DMS 273 (cell line): ENCODE measurements around the gene HOXD1.

Source experiments
- DNase-seq: peaks from one replicate; lab custom pipeline; 2025; ENCODE audit not compliant: unreplicated experiment; lab: John Stamatoyannopoulos, UW

The HOXD1 gene

DNA sequence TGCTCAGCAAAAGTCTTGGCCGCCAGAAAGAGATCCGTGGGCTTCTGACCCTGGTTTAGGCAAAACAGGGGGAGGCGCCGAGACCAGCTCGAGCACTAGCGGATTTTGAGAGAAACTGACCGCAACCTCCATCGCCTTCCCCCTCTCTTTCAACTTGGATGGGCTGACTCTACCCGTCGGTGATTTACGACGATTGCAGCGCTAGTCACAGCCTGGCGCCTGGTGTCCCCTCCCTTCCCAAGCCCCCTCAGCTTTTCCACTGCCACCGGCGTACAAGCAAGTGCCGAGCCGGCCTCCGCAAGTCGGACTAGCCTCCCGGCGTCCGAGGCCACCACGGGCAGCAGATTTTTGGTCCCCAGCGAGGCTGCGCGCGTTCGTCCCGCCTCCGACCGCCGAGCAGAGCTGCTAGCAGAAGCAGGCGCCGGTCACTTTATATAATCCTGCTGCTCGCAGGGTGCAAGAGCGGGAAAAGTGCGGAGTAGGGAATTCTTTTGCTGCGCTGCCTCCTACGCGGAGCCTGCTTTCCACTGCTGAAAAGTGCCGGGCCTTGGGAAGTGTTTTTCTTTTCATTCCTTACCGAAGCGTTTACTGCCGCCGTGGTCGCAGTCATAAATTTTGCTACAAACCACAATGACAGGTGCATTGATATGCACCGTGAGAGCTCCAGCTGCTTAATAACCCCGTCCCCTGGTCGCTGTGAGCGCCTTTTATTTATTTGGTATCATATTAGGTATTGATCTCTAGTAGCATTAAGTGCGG is 23.7 kb upstream of the HOXD1 start:
- DNase-seq: no peak

DNA sequence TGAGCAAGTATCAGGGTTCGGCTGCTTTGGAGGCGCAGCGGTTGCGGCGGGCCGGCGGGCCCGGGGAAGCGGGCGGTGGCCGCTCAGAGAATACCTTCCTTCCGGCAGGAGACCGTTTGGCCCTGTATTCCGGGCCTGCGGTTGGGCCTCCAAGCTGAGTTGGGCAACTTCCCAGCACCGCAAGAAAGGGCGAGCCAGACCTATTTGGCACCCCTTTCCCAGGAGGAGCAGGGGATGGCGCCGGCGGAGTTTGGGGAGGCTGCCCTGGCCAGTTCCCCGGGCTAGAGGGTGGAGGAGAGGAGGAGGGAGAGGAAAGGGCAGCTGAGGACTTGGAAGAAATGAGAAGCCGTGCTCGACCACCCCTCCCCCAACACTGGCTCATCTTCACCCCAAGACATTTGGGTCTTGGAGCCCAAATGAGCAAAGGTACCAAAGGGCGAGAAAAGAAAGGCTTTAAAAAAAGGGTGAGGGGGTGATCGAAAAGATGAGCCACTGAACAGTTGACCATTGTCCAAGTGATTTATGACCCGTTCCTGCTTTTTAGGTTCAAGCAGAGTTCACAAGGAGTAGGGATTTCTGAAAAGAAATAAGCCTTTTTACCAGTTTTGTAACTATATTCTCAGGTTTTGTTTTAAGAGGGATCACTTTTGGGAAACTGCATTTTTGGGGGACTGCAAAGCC is 23.0 kb upstream of the HOXD1 start:
- no peak for DNase-seq

DNA sequence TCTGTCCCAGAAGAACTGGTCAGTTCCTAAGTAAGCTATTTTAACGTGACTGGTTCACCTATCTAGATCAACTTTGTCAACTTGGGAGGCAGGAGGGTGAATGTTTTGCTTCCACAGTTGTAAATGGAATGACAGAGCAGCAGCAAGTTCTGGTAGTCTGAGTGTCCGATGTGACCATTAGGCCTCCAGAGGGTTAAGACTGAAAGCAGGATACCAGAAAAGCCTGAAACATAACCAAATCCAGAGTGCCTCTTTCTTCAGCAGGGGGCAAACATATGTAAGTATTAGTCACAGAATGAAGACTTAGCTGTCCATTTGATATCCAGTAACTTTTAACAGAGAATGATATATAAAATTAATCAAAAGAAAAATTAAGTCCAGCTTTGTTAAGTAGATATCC is 22.2 kb upstream of the HOXD1 start:
- DNase-seq: no peak

DNA sequence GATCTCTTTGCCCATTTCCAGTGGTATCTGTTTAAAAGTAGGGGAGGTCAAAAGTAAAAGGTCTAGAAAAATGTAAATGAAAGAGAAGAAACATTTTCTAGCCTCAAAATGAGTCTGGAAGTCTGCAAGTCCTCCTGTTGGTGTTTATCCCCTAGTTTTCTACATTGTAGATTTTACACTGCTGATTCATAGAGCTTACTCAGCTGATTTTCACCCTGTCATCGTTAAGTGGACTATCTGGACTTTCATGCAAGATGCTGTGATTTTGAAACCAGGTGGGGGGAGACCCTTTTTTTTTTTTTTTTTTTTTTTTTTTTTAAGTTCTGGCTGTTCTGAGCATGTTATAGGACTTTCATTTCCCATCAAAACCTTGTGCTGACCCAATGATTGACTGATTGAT is 21.1 kb upstream of the HOXD1 start:
- DNase-seq: no peak

DNA sequence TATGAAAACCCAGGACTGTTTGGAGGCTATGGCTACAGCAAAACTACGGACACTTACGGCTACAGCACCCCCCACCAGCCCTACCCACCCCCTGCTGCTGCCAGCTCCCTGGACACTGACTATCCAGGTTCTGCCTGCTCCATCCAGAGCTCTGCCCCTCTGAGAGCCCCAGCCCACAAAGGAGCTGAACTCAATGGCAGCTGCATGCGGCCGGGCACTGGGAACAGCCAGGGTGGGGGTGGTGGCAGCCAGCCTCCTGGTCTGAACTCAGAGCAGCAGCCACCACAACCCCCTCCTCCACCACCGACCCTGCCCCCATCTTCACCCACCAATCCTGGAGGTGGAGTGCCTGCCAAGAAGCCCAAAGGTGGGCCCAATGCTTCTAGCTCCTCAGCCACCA is 19.3 kb upstream of the HOXD1 start:
- DNase-seq: no peak

DNA sequence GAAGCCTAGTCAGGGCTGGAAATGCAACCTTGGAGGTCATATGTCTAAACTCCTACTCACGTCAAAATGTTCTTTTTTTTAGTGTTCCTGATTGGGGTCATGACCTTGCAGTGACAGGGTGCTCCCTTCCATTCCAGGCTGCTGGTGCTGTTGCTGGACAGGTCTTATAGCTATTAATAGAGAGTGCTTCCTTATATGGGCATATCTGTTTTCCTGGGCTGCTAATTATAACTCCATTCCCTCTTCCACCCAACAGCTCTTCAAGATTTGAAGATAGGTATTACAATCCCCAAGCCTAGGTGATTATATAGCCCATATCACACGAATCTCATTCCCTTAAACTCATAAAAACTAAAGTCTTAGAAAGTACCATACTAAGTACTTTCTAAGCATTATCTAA is 18.8 kb upstream of the HOXD1 start:
- no peak for DNase-seq

DNA sequence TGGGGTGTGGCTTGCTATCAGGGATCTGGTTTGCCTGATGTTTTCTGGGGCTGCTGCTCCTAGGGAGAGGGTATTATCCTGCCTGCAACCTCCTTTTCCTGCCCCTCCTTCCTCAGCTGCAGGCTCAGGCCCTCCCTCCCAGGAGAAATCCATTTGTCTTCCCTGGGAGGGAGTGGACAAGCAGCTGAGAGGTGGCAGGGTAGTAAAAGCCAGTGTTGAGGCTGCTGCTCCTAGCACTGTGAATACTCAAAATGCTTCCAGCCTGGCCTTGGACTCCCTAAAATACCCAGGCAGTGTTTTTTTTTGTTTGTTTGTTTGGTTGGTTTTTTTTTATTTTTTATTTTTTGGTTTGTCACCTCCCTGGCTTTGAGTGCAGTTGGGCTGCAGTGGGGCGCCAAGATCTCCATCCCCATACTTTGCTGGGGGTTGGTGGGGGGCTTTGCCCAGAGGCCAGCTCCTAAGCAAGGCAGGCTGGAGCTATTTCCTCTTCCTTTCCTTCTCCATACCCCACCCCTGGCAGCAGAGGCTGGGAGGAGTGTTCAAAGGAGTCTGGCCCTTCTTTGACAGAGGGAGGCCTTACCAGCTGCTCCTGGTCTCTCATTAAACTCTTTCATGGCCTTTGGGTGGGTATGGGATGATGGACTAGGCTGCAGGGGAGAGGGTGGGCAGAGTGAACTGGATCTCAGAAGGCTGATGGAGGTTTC is 17.7 kb upstream of the HOXD1 start:
- no peak for DNase-seq

DNA sequence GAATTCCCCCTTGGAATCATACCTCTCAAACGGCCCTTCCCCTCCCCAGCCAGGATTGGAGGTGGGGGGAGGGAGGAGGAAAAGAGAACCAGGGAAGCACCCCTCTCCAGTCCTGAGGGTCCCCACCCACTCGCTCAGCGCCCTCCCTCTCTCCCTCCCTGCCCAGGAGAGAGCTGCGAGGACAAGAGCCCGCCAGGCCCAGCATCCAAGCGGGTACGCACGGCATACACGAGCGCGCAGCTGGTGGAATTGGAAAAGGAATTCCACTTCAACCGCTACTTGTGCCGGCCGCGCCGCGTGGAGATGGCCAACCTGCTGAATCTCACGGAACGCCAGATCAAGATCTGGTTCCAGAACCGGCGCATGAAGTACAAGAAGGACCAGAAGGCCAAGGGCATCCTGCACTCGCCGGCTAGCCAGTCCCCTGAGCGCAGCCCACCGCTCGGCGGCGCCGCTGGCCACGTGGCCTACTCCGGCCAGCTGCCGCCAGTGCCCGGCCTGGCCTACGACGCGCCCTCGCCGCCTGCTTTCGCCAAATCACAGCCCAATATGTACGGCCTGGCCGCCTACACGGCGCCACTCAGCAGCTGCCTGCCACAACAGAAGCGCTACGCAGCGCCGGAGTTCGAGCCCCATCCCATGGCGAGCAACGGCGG is 17.0 kb upstream of the HOXD1 start:
- no peak for DNase-seq

DNA sequence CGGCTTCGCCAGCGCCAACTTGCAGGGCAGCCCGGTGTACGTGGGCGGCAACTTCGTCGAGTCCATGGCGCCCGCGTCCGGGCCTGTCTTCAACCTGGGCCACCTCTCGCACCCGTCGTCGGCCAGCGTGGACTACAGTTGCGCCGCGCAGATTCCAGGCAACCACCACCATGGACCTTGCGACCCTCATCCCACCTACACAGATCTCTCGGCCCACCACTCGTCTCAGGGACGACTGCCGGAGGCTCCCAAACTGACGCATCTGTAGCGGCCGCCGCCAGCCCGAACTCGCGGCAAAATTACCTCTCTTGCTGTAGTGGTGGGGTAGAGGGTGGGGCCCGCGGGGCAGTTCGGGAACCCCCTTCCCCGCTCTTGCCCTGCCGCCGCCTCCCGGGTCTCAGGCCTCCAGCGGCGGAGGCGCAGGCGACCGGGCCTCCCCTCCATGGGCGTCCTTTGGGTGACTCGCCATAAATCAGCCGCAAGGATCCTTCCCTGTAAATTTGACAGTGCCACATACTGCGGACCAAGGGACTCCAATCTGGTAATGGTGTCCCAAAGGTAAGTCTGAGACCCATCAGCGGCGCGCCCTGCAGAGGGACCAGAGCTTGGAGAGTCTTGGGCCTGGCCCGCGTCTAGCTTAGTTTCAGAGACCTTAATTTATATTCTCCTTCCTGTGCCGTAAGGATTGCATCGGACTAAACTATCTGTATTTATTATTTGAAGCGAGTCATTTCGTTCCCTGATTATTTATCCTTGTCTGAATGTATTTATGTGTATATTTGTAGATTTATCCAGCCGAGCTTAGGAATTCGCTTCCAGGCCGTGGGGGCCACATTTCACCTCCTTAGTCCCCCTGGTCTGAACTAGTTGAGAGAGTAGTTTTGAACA is 16.2 kb upstream of the HOXD1 start:
- DNase-seq: no peak

DNA sequence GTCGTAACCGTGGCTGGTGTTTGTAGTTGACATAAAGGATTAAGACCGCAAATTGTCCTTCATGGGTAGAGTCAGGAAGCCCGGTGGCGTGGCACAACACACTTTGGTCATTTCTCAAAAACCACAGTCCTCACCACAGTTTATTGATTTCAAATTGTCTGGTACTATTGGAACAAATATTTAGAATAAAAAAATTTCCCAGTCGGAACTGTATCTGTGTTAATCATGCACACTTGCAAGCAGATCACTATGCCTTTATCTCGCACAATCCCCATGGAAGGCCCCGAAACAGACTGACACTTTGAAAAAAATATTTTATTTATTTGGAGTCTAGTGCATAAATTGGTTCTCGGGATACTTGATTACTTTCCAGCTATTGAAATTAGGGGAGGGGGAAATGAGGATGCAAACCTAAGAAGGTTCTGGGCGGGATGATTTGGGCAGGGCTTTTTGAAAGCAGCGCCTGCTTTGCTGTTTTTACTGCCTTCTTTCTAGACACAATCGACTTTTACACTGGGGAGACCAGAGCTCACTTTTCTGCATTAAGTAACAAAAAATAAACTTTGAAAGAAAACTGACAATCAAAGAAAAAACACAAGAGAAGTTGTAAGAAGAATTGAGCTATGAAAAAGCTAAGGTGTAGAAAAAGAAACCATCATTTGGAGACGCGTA is 15.4 kb upstream of the HOXD1 start:
- no peak for DNase-seq

DNA sequence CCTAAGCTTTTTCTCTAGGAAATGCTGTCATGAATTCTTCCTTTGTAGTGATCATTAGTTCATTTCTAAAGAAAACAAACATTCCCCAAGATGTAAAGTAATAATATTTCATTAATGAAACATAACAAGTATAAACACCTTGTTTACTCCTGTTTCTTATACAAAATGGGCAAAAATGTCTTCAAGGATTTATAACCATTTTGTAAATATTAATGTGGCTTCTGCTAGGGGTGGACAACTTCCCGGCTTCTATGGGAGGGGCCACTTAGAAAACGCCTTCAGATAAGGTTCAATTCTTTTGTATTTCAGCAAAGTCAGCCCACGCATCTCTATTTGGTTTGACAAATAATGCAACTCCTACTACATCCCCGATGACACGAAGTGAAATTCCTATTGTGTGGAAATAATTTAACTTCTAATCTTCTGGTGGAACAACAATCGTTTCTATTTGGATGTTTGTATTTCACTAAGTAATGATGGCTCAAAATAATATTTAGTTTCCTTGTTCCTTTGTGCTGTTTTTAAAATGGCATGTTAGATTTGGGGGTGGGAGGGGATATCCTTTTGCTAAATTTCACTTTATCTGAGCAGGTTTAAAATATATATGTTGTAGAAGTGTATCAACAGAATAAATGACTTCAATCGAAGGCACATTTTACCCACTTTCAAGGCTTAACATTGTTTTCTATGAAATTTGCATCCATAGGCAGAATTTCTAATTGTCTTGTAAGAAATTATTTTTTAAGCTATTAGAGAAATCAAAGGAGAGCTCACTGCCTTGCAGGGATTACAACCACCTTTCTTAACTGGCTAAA is 14.7 kb upstream of the HOXD1 start:
- no peak for DNase-seq

DNA sequence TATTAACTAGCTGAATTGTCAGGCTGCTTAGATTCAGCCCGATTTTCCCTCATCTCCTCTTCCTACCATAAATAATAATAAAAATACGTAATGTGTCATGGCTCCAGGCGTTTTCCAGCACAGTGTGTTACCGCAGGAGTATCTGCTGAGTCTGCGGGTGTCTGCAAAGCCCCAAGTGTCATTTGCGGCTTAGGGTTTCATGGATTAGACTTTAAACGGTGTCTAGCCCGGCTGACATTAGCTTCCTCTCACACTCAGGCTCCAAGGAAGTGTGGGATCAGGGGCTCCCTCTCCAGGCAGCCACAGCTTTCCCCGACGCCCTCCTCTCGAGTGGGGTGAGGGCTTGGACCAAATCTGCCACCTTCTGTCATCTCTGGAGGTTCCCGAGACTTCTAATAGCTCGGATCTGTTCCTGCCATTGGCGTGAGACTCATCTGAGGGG is 14.1 kb upstream of the HOXD1 start:
- peak; percentile 70 for DNase-seq

DNA sequence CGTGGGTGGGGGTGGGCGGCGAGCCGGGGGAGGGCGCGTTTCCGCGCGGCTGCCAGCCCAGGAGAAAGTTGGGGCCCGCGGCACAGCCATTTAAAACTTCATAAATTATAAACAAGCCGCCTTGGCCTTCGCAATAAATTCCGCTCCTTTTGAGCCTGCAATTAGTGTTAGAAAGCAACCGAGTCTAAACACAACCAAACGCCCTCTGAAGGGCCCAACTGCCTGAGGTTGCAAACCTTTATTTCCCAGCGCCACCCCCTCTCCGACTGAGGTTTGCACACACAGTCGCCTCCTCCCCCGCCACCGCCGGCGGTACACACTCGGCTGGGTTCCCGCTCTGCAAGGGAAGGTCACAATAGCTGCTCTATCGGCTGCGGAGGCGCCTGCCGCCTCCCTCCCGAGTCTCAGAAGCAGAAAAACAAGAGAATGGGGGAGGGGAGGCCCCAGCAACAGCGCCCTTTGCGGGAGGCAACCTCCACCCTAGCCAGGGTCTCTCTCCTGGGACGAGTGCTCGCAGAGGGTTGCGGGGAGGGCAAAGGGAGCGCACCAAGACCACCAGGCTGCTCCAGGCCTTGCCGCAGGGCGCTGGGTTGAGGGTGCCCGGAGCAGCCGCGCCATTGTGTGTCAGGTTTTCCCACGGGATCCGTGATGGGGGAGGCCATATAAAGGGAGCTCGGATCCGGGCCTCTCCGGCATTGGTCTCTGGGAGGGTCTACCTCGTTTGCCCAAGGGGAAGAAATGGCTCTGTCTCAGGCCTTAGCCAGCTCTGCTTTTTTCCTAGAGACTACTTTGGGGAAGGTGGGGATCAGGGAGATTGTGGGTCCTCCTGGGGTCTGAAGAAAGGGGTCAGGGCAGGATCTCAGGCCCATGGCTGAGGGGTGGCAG is 13.4 kb upstream of the HOXD1 start:
- DNase-seq: peak; percentile 72

DNA sequence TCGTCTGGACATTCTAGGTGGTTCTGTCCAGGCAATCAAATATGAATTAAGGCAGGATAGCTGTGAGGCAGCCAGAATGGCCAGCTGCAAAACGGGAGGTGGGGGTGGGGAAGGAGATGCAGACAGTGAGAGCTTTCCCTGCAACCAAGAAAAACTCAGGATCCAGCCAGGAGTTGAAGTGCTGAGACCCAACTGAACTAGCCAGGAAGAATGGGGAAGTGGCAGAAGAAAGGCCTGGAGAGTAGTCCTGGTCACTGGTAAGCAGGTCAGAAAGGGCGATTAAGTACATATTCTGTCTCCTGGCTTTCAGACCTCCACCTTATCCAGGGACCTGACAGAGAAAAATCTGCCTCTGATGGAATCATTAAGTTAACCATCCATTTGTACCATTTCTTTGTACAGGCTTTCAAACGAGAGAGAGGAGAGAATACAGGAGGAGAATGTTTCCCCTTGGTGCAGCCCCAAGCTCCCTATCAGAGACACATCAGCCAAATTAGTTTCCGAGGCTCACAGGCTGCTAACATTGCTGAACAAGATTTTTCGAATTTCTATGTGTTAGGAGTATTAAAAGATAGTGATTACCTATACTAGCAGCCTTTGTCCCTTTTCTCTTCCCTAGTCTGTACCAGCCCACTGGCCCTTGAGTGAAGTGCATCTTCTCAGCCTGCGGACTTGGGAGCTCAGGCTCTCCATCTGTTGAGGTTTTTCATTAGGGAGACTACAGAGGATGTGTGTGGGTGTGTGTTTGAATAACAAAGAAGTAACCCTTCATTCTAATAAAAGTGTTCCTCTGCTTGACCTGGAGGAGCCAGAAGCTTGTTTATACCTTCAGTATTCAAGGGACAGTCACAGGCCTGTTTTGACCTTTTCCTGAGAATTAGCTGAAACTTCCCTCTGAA is 12.5 kb upstream of the HOXD1 start:
- peak; percentile 76 for DNase-seq

DNA sequence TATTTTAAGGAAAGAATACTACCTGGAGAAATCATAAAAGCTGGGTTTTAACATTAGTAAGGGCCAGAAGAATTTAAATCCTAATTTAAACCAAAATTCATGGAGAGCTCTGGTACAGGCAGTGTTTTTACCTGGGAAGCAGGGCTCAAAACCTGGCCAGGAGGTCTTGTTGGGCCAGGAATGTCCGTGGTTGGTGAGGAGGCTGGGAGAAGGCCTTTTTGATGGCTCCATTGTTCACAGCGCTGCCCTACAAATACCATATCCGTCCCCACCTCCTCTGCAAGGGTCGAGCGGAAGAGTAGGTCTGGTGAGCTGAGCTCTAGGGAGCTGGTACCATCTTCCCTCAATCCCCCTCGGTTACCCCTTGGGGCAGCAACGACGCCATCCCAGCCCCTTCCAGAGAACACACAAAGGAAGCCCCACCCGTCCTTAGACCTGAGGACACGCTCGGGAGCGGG is 10.9 kb upstream of the HOXD1 start:
- DNase-seq: no peak

DNA sequence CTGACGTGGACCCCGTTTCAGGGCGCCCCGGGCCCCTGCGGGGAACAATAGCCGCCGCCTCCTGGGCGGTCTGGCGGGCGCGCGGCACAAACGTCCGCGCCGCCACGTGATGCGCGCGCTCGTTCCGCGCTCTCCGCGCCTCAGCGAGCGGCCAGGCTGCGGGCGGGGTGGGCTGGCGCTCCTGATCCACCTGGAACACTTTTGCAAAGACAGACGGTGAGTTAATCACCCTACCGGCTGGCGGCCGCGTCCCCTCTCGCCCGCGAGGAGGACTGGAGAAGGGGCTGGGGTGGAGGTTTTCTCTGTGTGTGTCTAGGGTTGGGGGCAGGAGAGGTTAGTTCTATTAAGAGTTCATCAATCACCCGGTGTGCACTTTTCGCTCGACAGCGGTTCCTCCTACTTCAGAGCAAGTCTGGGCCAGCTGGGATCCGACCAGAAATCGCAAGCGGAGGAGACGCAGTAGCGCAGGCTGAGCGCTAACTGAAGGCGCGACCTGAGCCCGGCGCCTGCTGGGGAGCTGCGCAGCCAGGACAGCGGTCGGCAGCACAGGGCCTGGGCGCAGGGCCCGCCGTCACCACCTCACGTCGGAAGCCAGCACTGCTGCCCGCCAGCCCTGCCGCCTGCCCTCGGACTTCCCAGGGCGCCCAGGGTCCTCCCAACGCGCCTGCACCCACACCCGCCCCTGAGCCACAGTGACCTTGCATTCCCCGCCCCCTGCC is 10.3 kb upstream of the HOXD1 start:
- DNase-seq: peak; percentile 92
